Calu3 (cell line): ENCODE results near the gene SUMO3. TPM values are rescaled to one million over a fixed set of nuclear protein-coding genes. Genes with fewer than 3 reads are reported as not detected.

Experiments
- BruUV-seq: library from RNA; stranded (reverse); fragments of 400-500 nt; replicated peaks from 2 replicates; lab custom pipeline; 2021; lab: Mats Ljungman, UMichigan
- CTCF ChIA-PET: fragments of 300-600 bp; sonication (Branson Sonifier 250); formaldehyde crosslinking; loops from one replicate; lab custom pipeline; 2022; ENCODE audit warnings: antibody characterized with exemption; lab: Charles Lee
- DNase-seq: peaks from one replicate; pipeline ENCODE4 v3.0.0; 2022
- H3K27ac Mint-ChIP-seq: one replicate; pipeline ENCODE4 v1.8.0; 2022; ENCODE audit warnings: mixed read lengths; ENCODE audit not compliant: unreplicated experiment
- H3K27me3 Mint-ChIP-seq: one replicate; pipeline ENCODE4 v1.8.0; 2022; ENCODE audit warnings: mixed read lengths; ENCODE audit not compliant: unreplicated experiment
- H3K36me3 Mint-ChIP-seq: one replicate; pipeline ENCODE4 v1.8.0; 2022; ENCODE audit warnings: mild to moderate bottlenecking, moderate library complexity, mixed read lengths; ENCODE audit not compliant: insufficient read depth, unreplicated experiment
- H3K4me1 Mint-ChIP-seq: one replicate; pipeline ENCODE4 v1.8.0; 2022; ENCODE audit warnings: mild to moderate bottlenecking, low read depth, mixed read lengths; ENCODE audit not compliant: unreplicated experiment
- H3K4me3 Mint-ChIP-seq: one replicate; pipeline ENCODE4 v1.8.0; 2022; ENCODE audit warnings: mild to moderate bottlenecking, low read depth, moderate library complexity, mixed read lengths; ENCODE audit not compliant: unreplicated experiment
- H3K9me3 Mint-ChIP-seq: one replicate; pipeline ENCODE4 v1.8.0; 2022; ENCODE audit warnings: low read depth, mixed read lengths; ENCODE audit not compliant: unreplicated experiment
- CTCF ChIP-seq: fragments of 200-600 bp; IDR thresholded peaks from one replicate; pipeline ENCODE4 v1.8.0; 2022; ENCODE audit warnings: antibody characterized with exemption; ENCODE audit not compliant: unreplicated experiment
- intact Hi-C: fragments of 100-400 bp; cut with micrococcal nuclease; formaldehyde crosslinking; loops from one replicate; pipeline ENCODE4 v1.10.0; 2022; ENCODE audit not compliant: unreplicated experiment
- total RNA-seq: library from RNA; stranded (reverse); gene quantifications from 2 replicates; pipeline ENCODE4 v1.2.3, GENCODE V29; 2022

The SUMO3 gene
- total RNA-seq, 1 experiment from 2014 or later, result 56.7 TPM

GRCh38 chr21:44792702-44793591 lies 24.9 kb downstream of the SUMO3 start:
- CTCF ChIA-PET, result interaction anchor here (0.7 to 1.5 kb wide), 7 partner anchors 14 to 454 kb away, joined by 3 to 28 read pairs (median 4); partner anchors contain the start of gene CFAP410
- no TSS peak for BruUV-seq
- H3K9me3 Mint-ChIP-seq, result no peaks in the 10 kb centered on the region
- H3K27ac Mint-ChIP-seq, result no peak overlapping the region
- peak; percentile 50 for DNase-seq
- no peaks in the 10 kb centered on the region for H3K27me3 Mint-ChIP-seq
- no peaks in the 10 kb centered on the region for H3K4me1 Mint-ChIP-seq
- H3K36me3 Mint-ChIP-seq, result no peaks in the 10 kb centered on the region
- H3K4me3 Mint-ChIP-seq, result no peak overlapping the region
- intact Hi-C loops, result loop anchor here (2.0 kb wide), 1 partner anchor 282 kb away; no protein-coding TSS in a partner anchor
- peak; percentile 49 for TF ChIP-seq CTCF

DNA sequence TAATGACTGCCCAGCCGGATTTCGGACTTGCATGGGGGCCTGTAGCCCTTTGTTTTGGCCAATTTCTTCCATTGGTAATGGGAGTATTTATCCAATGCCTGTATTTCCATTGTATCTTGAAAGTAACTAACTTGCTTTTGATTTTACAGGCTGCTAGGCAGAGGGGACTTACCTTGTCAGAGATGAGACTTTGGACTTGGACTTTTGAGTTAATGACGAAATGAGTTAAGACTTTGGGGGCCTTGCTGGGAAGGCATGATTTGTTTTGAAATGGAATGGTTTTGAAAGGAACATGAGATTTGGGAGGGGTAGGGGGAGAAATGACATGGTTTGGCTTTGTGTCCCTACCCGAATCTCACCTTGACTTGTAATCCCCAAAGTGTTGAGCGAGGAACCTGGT lies 25.9 kb downstream of the SUMO3 start:
- no peaks in the 10 kb centered on the region for H3K36me3 Mint-ChIP-seq
- H3K27ac Mint-ChIP-seq, result no peak overlapping the region
- no TSS peak for BruUV-seq
- no peaks in the 10 kb centered on the region for H3K27me3 Mint-ChIP-seq
- no peak for DNase-seq
- CTCF ChIA-PET, result no interaction called here
- H3K4me1 Mint-ChIP-seq, result no peaks in the 10 kb centered on the region
- intact Hi-C loops, result loop anchor here (2.0 kb wide), 1 partner anchor 281 kb away; no protein-coding TSS in a partner anchor
- no peaks in the 10 kb centered on the region for H3K9me3 Mint-ChIP-seq
- H3K4me3 Mint-ChIP-seq, result no peak overlapping the region
- TF ChIP-seq CTCF, result no peak

DNA sequence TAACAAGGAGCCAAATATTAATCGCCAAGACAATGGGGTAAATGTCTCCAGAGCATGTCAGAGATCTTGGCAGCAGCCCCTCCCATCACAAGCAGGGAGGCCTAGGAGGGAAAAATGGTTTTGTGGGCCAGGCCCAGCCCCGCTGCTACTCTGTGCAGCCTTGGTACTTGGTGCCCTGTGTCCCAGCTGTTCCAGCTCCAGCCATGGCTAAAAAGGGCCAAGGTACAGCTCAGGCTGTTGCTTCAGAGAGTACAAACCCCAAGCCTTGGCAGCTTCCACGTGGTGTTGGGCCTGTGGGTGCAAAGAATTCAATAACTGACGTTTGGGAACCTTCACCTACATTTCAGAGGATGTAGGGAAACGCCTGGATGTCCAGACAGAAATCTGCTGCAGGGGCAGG lies 26.6 kb downstream of the SUMO3 start:
- Mint-ChIP-seq H3K4me3 (no peak overlapping the region), H3K4me1 (peaks cover 5% of the 10 kb centered on the region), H3K27ac (no peak overlapping the region), H3K36me3 (peaks cover under 1% of the 10 kb centered on the region), H3K27me3 (no peaks in the 10 kb centered on the region), H3K9me3 (no peaks in the 10 kb centered on the region)
- no TSS peak for BruUV-seq
- CTCF ChIA-PET, result no interaction called here
- intact Hi-C loops, result no loop called here
- no peak for DNase-seq
- no peak for TF ChIP-seq CTCF

GRCh38 chr21:44790368-44790767 lies 27.5 kb downstream of the SUMO3 start:
- Mint-ChIP-seq H3K27me3 (no peaks in the 10 kb centered on the region), H3K36me3 (peaks cover 4% of the 10 kb centered on the region), H3K4me1 (peaks cover 14% of the 10 kb centered on the region), H3K4me3 (no peak overlapping the region), H3K9me3 (no peaks in the 10 kb centered on the region), H3K27ac (no peak overlapping the region)
- DNase-seq, result no peak
- CTCF ChIA-PET, result no interaction called here
- no peak for TF ChIP-seq CTCF
- intact Hi-C loops, result no loop called here
- BruUV-seq, result no TSS peak
